Activated gamma-delta T cell (primary cell): Measurements from ENCODE around the gene MPHOSPH8.
"Not testable (repeated sequence)": the region's sequence is repeated elsewhere in the genome, so short reads cannot be mapped to it uniquely, and the experiment has no call there.

Source experiments
- DNase-seq: peaks from one replicate; lab custom pipeline; 2025; lab: John Stamatoyannopoulos, UW

The MPHOSPH8 gene

DNA sequence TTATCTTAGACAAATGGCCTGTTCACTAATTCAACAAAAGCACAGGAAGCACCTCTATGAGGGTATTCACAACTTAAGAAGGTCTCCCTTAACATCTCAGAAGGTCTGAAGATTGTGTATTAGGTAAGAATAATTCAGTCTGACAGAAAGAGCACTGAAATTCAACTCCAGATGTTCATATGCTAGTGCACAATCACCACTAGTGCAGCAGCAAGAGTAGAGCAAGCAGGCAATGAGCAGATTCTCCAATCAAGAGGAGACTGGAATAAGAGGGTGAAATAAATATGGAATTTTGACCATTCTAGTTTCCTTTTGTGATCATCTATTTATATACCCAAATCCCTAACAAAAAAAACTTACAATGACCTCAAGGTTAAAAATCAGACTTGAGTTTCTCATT is 52.0 kb downstream of the MPHOSPH8 start:
- DNase-seq: no peak

DNA sequence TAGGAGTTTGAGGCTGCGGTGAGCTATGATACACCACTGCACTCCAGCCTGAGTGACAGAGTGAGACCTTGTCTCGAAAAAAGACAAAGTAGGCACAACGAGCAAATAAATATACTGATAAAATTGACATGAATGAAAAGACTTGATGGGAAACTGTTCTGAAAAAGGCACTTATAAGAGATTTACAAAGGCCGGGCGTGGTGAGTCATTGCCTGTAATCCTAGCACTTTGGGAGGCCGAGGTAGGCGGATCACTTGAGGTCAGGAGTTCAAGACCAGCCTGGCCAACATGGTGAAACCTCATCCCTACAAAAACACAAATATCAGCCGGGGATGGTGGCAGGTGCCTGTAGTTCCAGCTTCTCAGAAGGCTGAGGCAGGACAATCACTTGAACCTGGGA is 58.0 kb downstream of the MPHOSPH8 start:
- DNase-seq: not testable (repeated sequence)

DNA sequence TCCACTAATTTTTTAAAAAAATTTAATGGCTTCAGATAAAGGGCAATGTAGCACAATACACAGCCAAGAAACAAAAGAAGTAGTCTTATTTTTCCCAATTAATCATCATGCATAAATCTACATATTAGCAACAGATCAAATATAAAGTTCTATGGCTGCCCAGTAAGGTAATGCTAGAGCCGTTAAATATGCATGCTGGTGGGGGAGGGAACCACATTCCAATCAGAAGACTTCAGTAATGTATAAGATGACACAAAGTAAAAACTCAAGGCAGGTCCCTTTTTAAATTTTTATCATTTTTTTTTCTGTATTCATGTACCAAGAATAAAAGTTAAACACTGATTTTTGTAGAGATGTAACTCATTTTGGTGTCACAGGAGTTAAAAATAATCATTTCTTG is 62.0 kb downstream of the MPHOSPH8 start:
- no peak for DNase-seq

DNA sequence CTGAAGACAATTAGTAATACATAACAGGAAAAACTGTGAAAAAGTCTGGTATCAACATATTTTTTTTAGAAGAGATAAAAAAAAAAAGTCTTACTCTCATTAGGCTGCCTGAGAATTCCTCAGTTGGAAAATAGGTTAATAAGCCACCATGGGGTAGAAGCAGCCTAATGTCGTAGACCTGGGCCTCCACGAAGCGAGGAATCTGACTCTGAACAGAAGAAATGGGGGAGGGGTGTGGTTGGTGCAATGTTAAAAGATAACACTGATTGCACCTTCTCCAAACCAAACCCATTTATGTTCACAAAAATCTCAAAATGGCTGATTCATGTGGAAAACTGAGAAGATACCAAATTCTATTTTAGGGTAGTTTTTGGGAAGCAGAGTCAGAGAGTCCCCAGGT is 62.4 kb downstream of the MPHOSPH8 start:
- no peak for DNase-seq

DNA sequence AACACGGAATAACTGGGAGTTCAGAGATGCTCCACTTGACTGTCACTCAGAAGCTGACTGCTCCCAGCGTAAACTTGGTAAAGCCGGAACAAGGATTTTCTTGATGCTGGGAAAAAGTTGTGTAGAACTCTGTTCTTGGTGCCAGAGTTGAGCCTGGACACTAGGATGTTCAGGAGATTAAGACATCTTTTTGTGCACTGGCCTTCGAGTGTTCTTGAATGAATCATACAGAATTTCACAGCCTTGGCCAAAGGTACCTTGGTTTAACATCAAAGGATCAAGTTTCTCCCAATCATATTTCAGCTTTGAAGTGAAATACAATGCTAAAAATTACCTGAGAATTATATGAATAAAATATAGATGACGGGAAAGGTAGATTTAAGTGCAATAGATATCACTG is 67.5 kb downstream of the MPHOSPH8 start:
- DNase-seq: not testable (repeated sequence)

DNA sequence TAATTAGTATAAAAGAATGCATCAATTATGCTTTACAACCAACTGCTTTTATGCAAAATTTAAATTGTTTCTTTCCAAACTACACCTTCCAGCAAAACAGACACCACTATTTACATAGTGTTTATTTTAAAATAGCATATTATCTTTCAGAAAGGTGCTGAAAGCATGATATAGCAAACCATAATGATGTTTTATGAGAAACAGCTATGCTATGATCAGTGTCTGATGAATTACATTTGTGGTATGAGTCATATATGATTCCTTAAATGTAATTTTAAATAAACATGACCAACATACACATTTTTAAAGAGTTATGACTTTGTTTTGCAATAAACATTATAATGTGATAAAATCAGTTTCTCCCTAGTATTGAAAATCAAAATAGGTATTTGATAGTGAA is 68.2 kb downstream of the MPHOSPH8 start:
- DNase-seq: not testable (repeated sequence)

DNA sequence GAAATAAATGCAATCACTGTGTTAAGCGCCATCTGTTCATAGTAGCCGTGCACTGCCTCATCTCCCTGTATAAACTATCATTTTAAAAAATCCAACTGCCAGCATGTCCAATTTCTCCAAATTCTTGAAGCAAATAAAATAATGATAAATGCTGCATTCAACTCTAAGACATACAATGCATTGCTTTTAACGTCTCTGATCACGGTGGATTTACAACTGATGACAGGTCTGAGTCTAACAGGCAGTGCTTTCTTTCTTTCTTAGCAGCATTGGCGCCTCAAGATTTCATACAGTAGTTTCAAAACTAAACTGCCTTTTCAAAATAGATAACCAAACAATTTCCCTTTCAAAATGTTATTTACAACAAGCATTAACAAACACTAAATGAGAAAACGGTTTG is 70.8 kb downstream of the MPHOSPH8 start:
- DNase-seq: not testable (repeated sequence)

DNA sequence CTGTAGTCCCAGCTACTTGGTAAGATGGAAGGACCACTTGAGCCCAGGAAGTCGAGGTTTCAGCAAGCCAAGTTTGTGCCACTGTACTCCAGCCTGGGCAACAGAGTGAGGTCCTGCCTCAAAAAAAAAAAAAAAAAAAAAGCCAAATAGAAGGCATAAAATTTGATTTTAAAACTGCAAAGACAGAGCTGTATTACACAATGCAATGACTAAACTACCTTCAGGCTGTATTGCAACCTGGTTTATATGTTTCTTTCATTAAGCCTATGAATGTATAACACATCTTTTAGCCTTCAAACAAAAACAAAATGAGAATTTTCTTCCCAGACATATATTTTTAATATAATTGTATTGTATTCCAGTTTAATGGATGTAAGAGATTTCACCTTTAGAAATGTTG is 75.6 kb downstream of the MPHOSPH8 start:
- DNase-seq: not testable (repeated sequence)

DNA sequence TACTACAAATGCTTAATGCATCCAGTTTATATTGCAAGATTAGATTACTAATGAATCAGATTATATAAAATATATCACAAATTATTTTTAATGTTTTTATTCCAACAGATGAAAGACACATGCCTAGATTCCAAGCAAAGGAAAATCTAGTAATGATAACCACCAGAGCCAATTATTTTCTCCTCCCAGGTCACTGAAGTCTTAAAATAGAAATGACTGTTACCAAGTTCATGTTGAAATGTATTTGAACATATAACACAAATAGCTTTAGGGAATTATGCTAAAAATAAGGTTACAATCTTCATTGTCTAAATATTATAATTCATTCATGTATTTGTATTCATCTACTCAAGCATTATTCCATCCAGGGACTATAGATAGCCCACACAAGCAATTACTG is 76.3 kb downstream of the MPHOSPH8 start:
- not testable (repeated sequence) for DNase-seq

DNA sequence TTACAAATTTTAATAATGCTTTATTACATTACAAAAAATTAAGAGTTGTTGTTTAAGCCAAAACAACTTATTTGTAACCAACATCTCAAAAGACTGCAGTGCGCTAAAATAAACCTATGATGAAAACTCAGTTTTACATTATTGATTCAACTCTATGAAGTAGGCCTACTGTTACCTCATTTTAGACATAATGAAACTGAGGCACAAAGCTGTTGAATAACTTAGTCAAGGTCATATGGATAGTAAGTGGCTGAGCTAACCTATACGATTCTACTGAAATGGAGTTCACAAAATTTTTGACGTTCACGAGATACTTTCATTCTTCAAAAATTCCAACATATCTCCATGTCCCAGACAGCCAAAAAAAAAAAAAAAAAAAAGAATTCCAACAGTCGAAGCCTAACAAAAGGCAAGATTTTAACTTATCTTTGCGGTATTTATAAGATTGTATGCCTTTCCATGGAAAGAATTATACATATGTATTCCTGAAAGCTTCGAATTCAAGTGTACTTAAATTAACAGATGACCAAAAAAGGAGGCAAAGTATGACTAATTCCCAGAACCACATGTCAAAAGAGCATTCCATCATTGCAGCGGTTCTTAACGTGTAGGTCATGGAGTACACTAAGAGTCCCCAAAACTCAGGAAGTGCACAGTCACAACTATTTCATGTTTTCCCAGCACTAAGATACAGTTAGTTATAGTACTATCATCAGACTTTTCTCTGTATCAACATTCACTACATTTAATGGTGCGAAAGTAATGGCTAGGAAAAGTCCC is 79.9 kb downstream of the MPHOSPH8 start:
- no peak for DNase-seq

DNA sequence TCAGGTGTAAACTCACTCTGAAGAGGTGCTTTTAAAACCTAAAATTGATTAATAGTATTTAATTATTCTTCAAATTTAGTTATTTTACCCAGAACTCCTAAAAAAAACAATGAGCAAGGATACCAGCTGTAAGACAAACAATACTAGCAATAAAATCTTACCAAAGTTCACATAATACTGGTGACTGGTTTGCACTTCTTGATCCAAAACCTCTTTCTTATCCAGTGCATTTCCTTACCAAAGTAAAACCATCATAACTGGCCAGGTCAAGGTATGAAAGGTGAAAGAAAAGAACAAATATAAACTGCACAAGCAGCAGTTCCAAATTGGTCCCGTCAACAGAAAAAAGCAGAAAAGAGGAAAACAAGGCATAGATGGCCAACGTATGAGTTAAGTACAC is 86.6 kb downstream of the MPHOSPH8 start:
- no peak for DNase-seq
